ENCODE measurements around the gene DRD3.

DRD3 gene

DNA sequence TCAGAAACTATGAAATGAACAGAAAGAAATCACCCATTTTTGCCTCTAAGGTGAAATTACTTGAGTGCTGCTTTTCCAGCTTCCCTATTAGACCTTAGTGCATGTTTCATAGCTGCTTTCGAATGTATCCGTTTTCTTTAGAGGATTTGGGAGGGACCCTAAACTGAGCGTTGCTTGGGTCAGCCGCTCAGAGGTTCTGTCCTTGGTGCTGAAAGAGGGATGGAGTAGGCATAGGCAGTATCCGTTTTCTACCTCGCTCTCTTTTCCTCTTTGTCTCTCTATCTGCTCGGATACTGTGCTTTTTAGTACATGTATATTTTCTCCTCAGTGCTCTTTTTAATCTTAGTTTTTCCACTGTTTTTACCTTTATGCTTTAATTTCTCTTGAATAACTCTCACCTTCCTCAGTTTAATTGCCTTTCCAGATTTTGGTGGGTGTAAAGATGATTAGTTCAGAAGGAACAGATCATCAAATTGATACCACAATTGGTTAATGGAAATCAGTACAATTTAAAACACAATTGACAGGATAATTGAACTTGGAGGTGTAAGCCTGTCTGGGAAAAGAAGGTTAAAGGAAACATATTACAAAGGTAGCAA lies at the start of gene DRD3:
DRD3 (minus strand) TSS at position 283 of the 599 bp plus-strand sequence. CDS start 7,060 bp downstream, outside the sequence.
- DNase-seq: no peak

DNA sequence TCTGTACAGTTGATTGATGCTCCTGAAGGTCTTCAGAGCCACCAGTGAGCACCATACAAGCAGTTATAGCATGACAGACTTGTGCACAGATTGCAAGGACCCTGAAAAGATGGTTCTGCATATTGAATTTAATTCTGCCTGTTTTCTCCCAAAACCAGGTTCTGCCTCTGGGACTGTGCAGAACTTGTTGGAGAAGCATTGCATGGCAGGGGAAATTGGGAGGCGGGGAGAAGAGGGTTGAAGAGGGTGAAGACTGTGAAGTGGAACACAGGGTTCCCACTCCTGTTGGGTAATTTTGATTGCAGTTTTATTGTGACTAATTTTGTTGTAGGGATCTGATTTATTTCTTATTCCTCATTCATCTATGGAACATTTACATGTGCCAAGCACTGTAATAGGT lies 48.2 kb upstream of the DRD3 start:
- no peak for DNase-seq

DNA sequence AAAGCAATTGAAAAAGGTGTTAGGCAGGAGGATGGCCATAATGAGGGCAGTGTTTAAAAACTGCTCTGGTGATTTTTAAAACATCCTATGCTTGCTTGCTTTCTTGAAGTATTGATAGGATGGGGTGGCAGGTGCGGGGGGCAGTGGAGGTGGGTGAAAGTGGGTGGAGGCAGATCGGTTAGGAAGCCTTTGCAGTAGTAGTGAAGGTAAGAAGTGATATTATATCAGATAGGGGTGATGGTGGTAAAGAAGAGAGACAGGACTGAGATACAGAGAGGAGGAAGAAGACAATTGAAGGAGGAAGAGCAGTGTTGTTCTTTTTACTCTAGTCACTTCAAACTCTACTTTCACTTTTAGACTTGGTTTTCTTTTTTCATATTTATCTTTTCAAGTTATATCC lies 47.5 kb upstream of the DRD3 start:
- DNase-seq: no peak

DNA sequence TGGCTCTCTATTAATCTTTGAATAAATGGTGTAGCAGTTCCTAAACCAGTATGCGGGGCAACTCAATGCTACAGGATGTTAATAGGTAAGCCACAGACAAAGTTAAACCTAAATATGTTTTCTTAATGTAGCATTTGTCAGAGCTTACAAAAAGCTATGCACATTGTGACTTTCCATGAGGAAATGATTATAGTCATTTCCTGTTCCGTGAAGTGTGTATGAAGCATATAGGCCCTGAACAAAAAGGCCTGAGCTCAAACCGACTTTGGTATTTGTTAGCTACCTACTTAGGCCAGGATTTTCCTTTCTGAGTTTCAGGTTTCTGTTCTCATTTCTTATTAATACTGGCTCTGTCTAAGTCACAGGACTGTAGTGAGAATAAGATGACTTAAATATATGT lies 44.3 kb upstream of the DRD3 start:
- DNase-seq: no peak

DNA sequence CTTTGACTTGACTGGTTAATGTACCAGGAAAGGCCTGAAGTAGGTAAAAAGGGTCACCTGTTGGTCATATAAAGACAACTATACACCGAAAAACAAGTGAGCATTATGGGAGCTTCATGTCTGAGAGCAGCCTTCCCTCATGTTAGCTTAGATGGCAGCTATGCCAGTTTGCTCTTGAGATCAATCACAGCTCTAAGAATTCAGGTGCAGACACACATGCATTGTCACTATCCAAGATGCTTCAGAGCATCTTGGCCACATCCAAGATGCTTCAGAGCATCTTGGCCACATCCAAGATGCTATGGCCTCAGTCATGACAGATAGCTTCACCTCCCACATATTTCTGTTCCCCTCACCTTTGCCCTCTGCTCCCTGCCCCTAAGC lies 43.0 kb upstream of the DRD3 start:
- DNase-seq: no peak

DNA sequence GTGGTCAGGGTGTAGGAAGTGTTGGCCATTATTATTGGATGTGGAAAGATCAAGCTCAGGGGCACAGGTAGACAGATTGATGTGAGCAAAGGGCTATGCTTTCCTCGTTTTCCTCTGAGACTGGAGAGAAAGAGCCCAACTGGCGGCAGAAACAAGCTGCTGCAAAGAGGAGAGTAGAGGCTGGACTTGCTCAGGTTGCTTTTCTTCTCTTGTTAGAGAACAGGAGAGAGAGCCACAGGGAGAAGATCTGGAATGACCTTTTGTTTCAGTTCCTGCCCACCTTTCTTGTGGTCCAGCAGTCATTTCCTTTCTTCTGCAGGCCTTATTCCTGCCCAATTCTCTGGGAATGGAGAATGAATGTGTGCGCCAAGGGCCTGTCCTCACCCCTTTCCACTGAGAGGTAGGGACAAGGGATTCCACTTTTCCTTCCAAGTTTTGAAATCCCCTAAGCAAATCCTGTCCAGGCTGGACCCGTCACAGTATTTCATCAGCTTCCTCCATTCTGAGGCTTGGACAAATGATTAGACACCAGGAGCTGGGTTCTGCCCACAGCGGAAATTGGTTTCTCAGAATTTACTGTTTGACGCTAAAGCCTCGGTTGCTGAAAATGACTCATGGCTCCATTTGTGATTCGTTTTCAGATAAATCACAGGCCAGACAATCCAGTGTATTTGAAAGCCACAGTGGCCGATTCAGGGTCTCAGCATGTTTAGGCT lies 42.5 kb upstream of the DRD3 start:
- no peak for DNase-seq

DNA sequence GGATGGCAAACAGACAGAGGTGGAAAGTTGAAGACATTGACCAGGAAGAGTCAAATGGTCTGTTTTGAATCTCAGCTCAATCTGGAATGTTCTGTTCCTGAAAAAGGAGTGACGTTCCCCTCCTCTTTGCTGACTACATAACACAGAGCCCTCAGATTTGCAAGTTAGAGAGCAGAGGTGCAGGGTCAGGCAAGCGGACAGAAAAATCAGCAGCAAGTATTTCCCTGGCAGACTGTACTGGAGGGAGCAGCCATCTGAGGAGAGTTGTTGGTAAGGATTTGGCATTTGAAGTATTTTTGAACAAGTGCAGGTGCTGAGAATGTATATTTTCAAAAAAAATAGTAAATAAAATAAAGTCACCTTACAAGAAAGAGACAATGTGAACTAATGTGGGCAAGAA lies 40.9 kb upstream of the DRD3 start:
- no peak for DNase-seq

DNA sequence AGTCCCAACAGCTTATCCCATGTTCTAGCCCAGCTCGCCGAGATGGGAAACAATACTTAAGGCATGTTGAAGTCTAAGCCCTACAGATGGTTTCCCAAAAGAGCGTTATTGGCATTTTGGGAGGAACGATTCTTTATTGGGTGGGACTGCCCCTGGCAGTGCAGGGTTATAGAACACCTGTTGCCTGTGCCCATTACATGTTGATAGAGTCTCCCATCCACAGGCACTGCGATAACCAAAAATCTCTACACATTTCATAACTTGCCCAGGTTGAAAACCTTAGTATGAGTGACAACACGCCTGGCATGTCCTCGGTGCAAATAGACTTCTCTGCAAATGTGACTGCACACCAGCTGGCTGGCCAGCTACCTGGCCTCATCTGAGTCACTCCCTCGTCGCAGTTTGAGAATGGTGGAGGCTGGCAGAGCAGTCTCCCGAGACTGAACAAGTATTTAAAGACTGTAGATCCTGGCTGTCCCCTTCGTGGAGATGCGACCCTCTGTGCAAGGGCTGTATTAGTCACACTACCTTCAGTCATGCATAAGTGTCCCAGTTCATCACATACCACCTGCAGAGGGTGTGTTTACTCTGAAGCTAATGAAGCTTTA lies 39.8 kb upstream of the DRD3 start:
- no peak for DNase-seq

DNA sequence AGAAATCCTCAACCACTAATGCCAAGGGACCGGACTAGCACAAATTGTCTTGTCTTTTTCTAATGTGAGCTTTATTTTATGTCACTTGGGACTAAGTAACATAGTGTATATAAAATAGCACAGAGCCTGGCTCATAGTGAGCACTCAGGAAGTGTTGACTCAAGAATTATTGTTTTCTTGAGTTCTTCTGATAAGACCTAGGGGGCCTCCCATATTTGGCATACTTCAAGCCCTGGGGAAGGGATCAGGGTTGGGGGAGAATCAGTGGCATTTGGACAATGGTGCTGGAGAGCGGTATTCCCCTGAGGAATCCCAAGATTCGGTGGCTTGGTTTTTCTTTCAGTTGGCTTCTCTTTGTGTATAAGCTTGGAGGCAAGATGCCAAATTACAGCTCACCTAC lies 39.2 kb upstream of the DRD3 start:
- DNase-seq: no peak

DNA sequence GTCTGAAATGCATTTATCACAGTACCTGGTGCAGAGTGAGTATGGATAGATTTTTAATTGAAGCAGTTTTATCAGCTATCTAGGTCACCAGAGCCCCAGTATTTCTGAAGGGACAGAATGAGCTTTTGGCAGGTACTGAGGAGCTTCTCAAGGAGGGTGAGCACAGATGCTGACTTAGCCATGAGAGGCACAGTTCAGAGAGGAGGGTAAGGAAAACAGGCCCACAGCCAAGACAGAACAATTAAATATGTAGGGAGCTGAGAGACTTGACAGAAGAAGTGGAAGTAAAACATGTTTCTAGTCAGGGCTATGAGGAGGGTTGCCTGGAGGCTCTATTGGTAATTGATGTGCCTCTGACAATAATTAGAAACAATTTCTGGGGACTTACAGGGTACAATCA lies 38.4 kb upstream of the DRD3 start:
- no peak for DNase-seq

DNA sequence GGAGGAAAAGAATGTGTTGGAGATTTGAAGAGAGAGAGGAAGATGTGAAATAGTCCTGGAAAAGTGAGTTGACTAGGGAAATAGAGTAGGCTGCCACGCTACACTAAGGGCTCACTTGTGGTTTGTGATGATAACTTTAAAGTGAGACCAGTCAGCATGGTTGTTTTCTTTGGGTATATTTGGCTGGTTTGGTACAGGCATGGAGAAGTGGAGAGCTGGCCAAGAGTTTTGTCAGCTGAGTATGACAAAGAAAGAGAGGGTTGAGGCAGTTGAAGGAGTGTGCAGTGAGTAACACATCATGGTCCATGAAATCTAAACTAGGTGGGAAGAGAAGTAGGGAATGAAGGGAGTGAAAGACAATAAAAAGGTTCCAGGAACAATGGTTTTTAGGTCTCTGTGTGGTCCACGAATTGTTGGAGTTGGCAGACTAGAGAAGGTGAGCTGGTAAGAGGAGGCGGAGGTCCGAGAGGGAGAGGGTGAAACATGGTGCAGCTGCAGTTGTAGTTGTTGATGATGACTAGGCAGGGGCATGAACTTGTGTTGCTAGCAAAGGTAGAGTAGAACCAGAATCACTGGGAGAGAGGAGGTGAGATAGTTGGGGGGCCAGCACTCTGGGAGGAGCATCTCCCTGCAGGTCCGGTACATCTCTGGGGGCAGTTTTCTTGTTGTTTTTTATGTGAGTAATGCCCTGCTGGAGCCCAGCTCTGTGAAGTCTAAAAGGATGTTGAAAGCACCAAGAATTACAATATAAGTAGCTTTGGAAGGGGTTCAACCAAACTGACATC lies 37.5 kb upstream of the DRD3 start:
- no peak for DNase-seq

DNA sequence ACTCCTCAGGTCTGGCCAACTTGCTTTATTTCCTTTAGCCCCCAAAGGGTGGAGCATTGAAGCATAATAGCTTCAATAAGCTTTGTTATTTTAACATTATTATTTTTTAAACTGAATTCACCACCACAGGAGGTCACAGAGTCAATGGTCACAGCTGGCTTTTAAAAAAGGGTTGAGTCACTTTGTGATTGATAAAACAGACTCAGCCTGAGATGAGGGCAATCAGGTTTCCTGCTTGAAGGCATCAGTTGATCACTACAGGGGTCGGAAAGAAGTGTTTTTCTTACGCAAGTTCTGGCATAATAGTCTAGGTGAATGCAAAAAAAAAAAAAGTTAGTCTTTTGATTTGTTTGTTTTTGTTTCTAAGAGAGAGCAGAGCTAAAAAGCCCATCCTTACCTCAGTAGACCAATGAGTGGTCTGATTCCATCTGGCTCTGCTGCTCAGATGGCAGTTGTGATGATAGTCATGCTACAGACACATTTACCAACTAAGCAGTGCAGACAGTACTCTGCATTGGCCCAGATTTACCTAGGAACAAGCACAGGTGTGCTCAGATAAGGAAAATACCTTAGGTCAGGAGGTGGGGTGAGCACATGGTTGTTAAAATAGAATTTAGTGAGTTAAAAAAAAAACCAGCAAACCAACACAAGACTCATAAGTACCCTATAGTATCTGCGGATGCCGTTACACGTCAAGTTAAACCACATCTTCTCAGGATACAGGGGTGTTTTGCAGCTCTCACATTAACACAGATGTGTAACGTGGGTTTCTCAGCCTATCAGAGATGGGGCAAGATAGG lies 35.9 kb upstream of the DRD3 start:
- no peak for DNase-seq

DNA sequence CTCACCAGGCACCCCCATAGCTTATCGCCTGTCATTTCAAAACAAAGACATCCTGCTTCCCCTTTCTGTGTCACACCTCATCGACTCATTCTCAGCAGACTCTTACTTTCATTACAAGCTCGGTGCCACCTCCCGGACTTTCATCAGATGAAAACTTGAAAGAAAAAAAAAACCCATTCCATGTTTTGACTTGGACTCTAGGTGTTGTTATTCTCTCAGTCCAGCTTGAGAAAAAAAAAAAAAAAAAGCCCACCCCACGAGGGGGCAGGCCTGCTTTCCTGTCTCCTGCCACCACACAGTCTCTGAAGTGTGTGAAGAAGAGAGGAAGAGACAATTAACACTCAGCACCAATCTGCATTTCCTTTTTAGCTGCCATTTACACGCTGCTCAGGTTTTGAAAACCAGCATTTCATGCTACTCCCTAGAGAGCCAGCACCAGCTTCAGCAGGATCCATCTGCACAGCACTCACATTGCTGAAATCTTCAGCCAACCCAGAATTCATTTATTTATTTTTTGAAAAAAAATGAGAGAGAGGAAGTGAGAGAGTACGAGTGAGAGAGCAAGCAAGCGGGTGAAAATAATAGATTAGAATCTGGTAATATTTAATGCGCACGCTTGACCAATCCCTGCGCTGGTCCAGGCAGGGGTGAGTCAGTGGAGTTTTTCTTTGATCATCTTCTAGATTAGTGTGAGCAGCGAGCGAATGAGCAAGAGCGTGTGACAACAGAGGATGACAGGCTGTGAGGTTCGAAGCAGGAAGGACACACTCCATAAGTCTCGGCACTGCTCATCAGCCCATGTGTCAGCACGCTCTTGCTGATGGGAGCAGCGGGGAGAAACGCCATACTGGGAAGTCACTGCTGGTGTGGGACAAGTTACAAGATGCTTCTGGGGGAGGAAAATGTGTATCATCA lies 35.0 kb upstream of the DRD3 start:
- no peak for DNase-seq

DNA sequence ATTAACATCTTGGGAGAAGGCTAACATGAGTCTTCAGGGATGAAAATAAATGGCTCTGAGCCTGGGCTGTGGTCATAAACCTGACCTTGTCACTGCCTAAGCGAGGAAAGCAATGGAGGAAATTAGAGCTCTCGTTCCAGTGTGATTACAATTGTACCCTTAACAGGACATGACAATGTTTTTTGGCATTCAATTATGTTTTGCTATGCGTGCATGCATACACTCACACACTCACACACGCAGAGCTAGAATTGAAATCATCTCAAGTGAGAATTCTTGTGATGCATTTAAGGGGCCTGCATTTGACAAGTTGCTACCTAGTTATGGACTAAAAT lies 34.4 kb upstream of the DRD3 start:
- no peak for DNase-seq

DNA sequence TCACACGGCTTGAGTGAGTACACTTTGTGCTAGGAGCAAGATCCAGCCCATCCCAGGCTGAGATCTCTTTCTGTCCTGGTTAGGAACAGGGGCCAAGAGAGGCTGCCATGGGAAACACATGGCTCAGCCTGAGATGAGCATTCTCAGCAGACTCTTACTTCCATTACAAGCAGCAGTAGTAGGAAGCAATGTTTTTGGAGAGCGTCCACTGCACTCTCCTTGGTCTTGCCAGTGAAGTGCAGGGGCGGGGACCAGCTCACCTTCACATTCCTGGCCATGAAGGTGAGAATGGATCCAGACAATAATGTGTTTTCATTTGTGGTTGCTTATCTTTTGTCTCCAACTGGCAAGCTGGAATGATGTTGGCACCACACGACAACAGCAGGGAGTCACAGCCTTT lies 33.8 kb upstream of the DRD3 start:
- no peak for DNase-seq

DNA sequence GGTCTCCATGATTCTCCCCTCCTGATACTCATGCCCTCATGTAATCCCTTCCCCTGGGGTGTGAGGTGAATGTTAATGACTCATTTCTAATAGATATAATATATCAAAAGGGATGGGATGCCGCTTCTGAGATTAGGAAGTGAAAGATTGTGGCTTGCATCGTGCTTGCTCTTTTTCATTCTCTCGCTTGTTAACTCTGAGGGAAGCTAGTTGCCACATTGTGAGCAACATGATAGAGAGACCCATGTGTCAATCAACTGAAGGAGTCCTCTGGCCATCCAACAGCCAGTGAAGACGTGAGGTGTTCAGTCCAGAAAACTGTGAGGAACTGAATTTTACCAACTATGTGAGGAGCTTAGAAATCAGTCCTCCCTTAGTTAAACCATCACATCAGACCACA lies 28.9 kb upstream of the DRD3 start:
- DNase-seq: no peak

DNA sequence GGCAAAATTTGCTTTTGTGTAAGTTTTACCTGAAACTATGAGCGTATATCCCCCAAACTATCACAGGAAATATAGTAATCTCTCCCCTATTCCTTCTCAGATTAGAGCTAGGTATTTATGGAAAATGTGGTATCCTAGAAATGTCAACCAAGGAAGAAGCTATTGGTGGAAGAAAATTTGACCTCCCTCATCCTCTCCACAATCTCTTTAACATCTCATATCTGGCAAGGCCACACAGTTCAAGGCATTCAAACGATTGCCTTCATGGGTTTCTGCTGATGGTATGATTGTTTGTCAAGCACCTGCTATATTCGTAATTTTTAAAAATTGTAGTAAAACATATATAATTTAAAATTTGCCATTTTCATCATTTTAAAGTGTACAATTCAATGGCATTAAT lies 27.5 kb upstream of the DRD3 start:
- no peak for DNase-seq

DNA sequence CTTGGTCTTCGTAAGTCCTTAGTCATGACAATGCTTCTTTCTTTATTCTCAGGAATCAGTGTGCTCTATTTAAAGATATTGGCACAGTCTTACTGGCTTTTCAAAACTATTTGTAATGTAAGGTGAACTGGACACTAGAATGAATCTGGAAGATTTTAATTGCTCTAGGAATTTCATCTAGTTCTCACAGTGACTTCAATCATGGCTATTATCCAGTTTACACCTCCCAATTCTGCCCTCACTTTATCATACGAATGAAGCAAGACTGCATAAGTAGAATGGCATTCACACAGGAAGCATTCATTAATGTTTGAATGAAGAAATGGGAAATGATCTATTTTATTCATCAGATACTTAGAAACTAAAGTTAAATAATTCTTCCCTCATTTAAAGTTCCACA lies 26.7 kb upstream of the DRD3 start:
- DNase-seq: no peak

DNA sequence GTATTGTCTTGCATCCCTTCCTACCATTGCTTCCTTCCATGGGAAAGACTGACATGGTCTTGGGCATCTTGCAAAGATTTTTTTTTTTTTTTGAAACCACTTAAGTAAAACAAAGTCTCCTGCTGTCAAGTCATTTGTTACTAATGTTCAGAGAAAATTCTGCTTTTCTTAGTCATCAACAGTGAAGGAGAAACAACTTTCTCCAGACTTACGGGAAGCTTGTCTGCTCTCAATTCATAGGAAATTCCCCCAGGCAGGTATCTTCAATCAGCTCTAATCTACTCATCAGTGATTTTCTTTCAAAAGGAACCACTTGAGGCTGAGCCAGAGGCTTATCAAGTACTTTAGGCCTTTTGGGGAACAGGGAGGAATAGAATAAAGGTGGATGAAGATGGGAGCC lies 15.9 kb upstream of the DRD3 start:
- no peak for DNase-seq

DNA sequence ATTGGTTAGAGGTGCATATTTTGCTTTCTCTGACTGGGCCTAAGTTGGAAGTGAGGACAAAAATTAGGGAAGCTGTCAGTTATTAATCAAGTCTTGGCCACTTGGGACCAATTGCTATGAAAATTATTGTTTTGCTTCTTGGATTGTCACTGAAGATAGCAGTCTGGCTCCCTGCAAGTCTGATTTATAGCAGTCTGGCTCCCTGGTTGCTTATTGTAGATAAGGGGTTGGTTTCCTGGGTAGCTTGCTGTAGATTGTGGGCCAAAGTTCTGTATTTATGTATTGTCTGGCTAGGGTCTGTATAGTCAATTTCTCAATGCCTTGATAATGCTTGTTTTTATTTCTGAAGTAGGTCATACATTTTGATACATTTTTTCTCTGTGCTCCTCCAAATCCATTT lies 13.3 kb upstream of the DRD3 start:
- no peak for DNase-seq

DNA sequence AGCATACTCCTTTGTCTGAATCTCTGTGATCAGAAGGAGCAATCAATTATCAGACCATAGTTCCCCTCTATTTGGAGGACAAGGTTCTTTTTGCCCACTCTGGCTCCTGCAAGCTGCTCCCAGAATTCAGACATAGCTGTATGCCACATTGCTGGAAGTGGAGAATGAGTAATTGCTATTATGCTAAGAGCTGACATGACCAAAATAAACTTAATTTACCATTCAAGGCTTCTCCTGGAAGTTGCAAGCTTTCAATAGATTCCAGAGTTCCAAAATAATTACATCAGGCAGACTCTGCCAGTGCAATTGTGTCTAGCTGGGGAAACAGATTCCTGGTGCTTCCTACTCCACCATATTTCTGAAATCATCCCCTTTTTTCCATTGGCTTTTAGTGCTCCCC lies 7.6 kb upstream of the DRD3 start:
- no peak for DNase-seq

DNA sequence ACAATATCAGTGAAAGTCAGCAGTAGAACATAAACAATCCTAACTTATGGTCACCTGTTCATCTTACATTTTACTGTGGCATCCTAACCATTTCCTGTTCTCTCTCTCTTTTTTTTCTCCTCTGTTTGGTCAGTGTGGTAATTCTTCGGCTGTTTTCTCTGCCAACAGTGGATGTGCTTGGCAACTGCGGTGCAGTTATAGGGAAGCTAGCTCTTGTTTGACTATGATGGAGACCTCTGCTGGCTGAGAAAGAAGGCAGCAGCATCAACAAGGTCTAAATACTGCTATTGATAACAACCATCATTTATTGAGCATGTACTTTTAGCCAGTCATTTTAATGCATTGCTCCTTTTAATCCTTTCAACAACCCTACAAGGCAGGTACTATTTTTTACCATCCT lies 723 bp upstream of the DRD3 start:
- peak; percentile 20 to 46 for DNase-seq
